Left renal pelvis (tissue), 4 donors: Measurements from ENCODE around the gene SIX2. TPM values are rescaled to one million over a fixed set of nuclear protein-coding genes. Genes with fewer than 3 reads are reported as not detected.
"Not testable (repeated sequence)": the region's sequence is repeated elsewhere in the genome, so short reads cannot be mapped to it uniquely, and the experiment has no call there.

Experiments used
- DNase-seq, 4 donors: peaks; one replicate each; pipeline ENCODE4 v3.0.0-alpha.2; 2013; ENCODE audit warnings: low read depth in 4 of 4, low spot score in 3 of 4
- polyA plus RNA-seq, 4 donors: library from polyadenylated mRNA; unstranded; fragments of 120-200 nt; gene quantifications; one replicate each; pipeline ENCODE4 v1.2.1, GENCODE V29; 2013; ENCODE audit not compliant: insufficient read length in 4 of 4

Gene SIX2
- 10 to 100 TPM; 20.8 to 31.9 (median 28.5) TPM for polyA plus RNA-seq

- peak; percentile 83 to 90 (median 85) for DNase-seq
These were observed at the start of gene SIX2 for GRCh38 chr2:45009303-45009927. Gene SIX2, minus strand, starts transcription at chr2:45009452. Its CDS starts 342 bp downstream, at chr2:45009110.

- no peak for DNase-seq
These were observed 45.9 kb upstream of the SIX2 start for GRCh38 chr2:45055162-45055605.

- no peak for DNase-seq
These were observed 44.7 kb upstream of the SIX2 start for GRCh38 chr2:45053966-45054365.

- DNase-seq = no peak
These were observed 43.2 kb upstream of the SIX2 start for GRCh38 chr2:45052388-45052928.

GRCh38 chr2:45049569-45050336, 40.5 kb upstream of the SIX2 start:
- DNase-seq = no peak

GRCh38 chr2:45047301-45047700, 38.0 kb upstream of the SIX2 start:
- no peak for DNase-seq

GRCh38 chr2:45046786-45047185, 37.5 kb upstream of the SIX2 start:
- no peak for DNase-seq

GRCh38 chr2:45045706-45046105, 36.5 kb upstream of the SIX2 start:
- DNase-seq = no peak

- no peak for DNase-seq
These were observed 35.7 kb upstream of the SIX2 start for GRCh38 chr2:45044916-45045315.

GRCh38 chr2:45043174-45043573, 33.9 kb upstream of the SIX2 start:
- no peak for DNase-seq

GRCh38 chr2:45042401-45042800, 33.1 kb upstream of the SIX2 start:
- DNase-seq = no peak

- no peak for DNase-seq
These were observed 31.5 kb upstream of the SIX2 start for GRCh38 chr2:45040786-45041185.

GRCh38 chr2:45039804-45040203, 30.6 kb upstream of the SIX2 start:
- DNase-seq = not testable (repeated sequence)

GRCh38 chr2:45038861-45039260, 29.6 kb upstream of the SIX2 start:
- not testable (repeated sequence) for DNase-seq

GRCh38 chr2:45033302-45033701, 24.1 kb upstream of the SIX2 start:
- no peak for DNase-seq

GRCh38 chr2:45031028-45031427, 21.8 kb upstream of the SIX2 start:
- DNase-seq = no peak

- DNase-seq = no peak
These were observed 21.3 kb upstream of the SIX2 start for GRCh38 chr2:45030553-45030952.

- no peak for DNase-seq
These were observed 20.0 kb upstream of the SIX2 start for GRCh38 chr2:45029215-45029614.

- no peak for DNase-seq
These were observed 19.0 kb upstream of the SIX2 start for GRCh38 chr2:45028276-45028675.

- no peak for DNase-seq
These were observed 17.7 kb upstream of the SIX2 start for GRCh38 chr2:45026924-45027450.

- no peak for DNase-seq
These were observed 15.5 kb upstream of the SIX2 start for GRCh38 chr2:45024600-45025291.
